AG09309 (cell line): ENCODE data around the gene NT5C2.

Source experiments
- DNase-seq: peaks from one replicate; pipeline ENCODE4 v3.0.0-alpha.2; 2010; ENCODE audit warnings: low read depth
- H3K4me3 ChIP-seq: 2 replicates; pipeline ENCODE4 v1.5.1; 2011; ENCODE audit warnings: mild to moderate bottlenecking, low read depth, low read length, moderate library complexity; ENCODE audit not compliant: control insufficient read depth
- CTCF ChIP-seq: IDR thresholded peaks from 2 replicates; pipeline ENCODE4 v1.5.1; 2011; ENCODE audit warnings: mild to moderate bottlenecking, low read depth, low read length, inconsistent platforms; ENCODE audit not compliant: insufficient read depth, control insufficient read depth; ENCODE audit errors: missing control alignments

NT5C2 gene

DNA sequence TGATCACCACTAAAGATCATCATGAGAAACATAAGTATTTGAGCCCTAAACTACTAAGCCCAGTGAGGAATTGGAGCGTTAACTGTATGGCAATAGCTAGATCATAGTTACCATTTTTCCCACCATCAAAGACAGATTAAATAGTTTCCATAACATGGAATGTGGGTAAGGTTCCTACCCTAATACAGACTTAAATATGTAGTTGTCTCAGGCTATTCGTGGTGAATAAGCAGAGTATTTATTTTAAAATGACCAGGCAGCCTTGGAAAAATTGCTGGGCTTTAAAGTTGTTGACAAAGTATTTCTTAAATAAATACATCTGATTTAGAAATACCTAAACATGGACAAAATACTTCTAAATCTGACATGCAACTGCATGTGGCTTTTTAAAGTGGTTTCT, 106.8 kb downstream of the NT5C2 start:
- H3K4me3 ChIP-seq = no peak overlapping the region
- TF ChIP-seq CTCF = no peak
- DNase-seq = no peak

DNA sequence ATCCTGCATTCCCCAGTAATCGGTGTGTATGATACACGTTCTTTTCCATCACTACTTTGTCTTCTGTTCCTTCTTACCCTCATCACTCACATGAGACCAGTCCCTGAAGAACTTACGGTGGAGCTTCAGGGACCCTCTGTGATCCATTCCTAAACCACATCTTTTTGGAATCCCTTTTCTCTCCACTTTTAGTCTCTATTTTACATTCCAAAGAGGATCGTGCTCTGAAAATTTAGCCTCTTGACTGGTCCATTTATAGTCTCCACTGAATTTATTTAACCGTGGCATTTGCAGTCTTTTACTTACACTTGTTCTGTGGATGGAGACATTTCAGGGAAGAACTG, 109.1 kb downstream of the NT5C2 start:
- H3K4me3 ChIP-seq = no peak overlapping the region
- no peak for DNase-seq
- no peak for TF ChIP-seq CTCF

DNA sequence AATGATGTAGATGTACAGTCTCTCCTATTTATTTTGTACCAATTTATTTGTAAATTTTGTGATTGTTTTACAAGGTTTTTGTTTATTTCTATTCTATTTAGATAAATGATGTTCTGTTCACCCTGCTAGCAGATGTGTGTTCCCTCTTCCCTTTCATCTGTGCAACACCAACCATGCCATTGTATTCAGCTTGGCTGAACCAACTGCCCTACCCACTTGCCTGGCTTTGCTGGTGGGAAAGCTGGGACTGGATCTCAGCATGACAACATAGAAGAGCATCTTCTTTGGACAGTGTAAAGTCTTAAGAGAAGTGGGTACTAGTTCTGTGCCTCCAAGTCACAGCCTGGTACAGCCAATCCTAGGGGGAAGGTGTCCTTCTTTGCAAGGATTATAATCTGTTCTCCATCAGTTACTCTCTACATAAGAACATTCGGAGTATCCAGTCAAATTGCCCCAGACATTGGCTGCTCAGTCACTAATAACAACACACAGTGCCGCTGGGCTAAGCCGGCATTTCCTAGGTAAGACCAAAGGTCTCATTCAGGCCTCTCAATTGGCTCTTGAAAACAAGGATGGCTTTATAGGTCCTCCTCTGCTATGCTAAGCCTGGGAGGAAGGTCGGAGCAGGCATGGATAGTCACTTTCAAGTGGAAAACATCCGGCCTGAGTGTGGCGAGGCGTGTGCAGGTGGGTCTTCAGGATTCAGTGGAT, 109.7 kb downstream of the NT5C2 start:
- no peak overlapping the region for H3K4me3 ChIP-seq
- TF ChIP-seq CTCF = no peak
- DNase-seq = no peak

DNA sequence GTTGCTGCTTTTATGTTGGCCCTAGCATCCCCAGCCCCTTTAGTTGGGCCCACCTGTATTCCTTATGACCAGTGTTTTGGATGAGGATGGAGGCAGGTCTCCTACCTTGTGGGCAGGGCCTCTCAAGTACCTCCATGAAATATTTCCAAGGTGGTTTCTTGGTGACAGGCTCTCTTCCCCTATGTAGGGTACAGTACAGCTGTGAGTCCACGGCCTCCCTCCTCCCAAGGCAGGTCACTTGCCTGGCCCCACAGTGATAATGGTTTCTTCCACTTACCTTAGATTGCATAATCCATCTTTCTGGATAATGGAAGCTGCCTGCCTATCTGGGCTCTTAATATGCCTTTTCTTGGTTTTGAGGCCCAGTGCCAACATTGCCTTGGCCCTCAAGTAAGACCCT, 110.4 kb downstream of the NT5C2 start:
- no peak for DNase-seq
- no peak overlapping the region for H3K4me3 ChIP-seq
- no peak for TF ChIP-seq CTCF

DNA sequence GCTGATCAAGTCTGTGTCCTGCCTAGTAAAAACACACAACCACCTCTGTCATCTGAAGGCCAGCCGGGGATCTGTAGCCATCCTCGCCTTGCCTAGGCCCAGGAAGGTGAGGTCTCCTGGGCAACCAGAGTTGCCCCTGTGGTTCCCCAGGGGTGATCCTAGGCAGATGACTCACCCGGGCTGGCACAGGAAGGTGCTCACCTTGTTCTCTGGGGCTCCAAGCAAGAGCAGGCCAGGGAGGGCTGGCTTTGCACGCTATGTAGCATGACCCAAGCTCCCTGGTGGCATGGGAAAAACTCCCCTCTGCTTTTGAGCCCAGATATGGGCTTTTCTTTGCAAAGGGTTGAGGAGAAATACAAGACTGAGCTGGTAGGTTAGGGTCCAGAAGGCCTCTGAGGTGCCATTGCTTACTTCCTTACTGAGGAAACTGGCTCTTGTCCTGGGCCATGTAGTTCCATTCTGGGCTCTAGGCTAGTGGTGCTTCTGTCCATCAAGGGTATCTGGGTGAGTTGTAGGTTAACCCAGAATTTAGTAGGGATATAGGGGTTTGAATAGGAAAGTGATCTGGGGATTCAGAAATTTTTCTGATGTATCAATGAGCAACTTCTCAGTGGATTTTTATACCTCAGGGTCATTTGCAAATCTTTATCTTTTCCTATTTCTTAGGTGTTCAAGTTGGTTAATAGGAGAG, 112.0 kb downstream of the NT5C2 start:
- DNase-seq = no peak
- H3K4me3 ChIP-seq = no peak overlapping the region
- no peak for TF ChIP-seq CTCF

- TF ChIP-seq CTCF = no peak
- no peak for DNase-seq
- H3K4me3 ChIP-seq = no peak overlapping the region
Measured at GRCh38 chr10:103079946-103080345, 113.1 kb downstream of the NT5C2 start.
